HL-60 (cell line): Measurements from ENCODE around the gene C6orf163.

Experiments used
- CTCF ChIP-seq: IDR thresholded peaks from one replicate; pipeline ENCODE4 v1.5.1; 2011; ENCODE audit warnings: low read length, control low read depth, inconsistent platforms; ENCODE audit not compliant: insufficient read depth
- REST ChIP-seq: IDR thresholded peaks from 2 replicates; pipeline ENCODE4 v1.6.1; 2012; ENCODE audit warnings: low read depth; ENCODE audit not compliant: insufficient replicate concordance

GRCh38 chr6:87349896-87350295 lies 5.3 kb downstream of the C6orf163 start:
- TF ChIP-seq REST (no peak), CTCF (no peak)
